Activated T-cell treated with anti-CD3 and anti-CD28 coated beads, Interleukin-2, amount 50 U/mL, for 4 hours (primary cell): ENCODE measurements around the gene CDIPT. TPM values are rescaled to one million over a fixed set of nuclear protein-coding genes. Genes with fewer than 3 reads are reported as not detected.
"Not testable (repeated sequence)": the region's sequence is repeated elsewhere in the genome, so short reads cannot be mapped to it uniquely, and the experiment has no call there.

ENCODE experiments used
- ATAC-seq, 2 donors: fragments of 200-7000 bp; cut with Tn5 transposase; one replicate each; pipeline ENCODE4 v1.10.0; 2021
- DNase-seq: peaks from one replicate; pipeline ENCODE4 v3.0.0-alpha.2; 2020
- H3K27me3 Mint-ChIP-seq: one replicate; pipeline ENCODE4 v1.8.0; 2021; ENCODE audit warnings: low read depth, mixed read lengths
- H3K36me3 Mint-ChIP-seq: one replicate; pipeline ENCODE4 v1.8.0; 2022; ENCODE audit warnings: mixed read lengths; ENCODE audit not compliant: insufficient read depth
- H3K4me1 Mint-ChIP-seq: one replicate; pipeline ENCODE4 v1.8.0; 2021; ENCODE audit warnings: low read depth, mixed read lengths
- H3K4me3 Mint-ChIP-seq: one replicate; pipeline ENCODE4 v1.8.0; 2021; ENCODE audit warnings: mild to moderate bottlenecking, moderate library complexity, mixed read lengths
- H3K9me3 Mint-ChIP-seq: one replicate; pipeline ENCODE4 v1.8.0; 2021; ENCODE audit warnings: mixed read lengths
- total RNA-seq, 3 donors: library from RNA; stranded (reverse); gene quantifications; one replicate each; pipeline ENCODE4 v1.2.1, GENCODE V29; 2021

Gene CDIPT
- total RNA-seq, 3 donors from 2014 or later = 56.7 to 61.0 (median 59.7) TPM

GRCh38 chr16:29839822-29840221, 23.2 kb downstream of the CDIPT start:
- Mint-ChIP-seq H3K4me1 (no peaks in the 10 kb centered on the region), H3K27me3 (no peaks in the 10 kb centered on the region), H3K9me3 (no peaks in the 10 kb centered on the region), H3K4me3 (no peak overlapping the region), H3K36me3 (peaks cover 26% of the 10 kb centered on the region)
- no peak for ATAC-seq
- no peak for DNase-seq

- Mint-ChIP-seq H3K4me3 (no peak overlapping the region), H3K36me3 (peaks cover 29% of the 10 kb centered on the region), H3K27me3 (no peaks in the 10 kb centered on the region), H3K9me3 (no peaks in the 10 kb centered on the region), H3K4me1 (peaks cover 1% of the 10 kb centered on the region)
- DNase-seq (no peak), ATAC-seq (no peak)
Measured at GRCh38 chr16:29837841-29838240, 25.2 kb downstream of the CDIPT start.

- peaks cover 4% of the 10 kb centered on the region for H3K4me1 Mint-ChIP-seq
- H3K9me3 Mint-ChIP-seq = no peaks in the 10 kb centered on the region
- no peak overlapping the region for H3K4me3 Mint-ChIP-seq
- DNase-seq (no peak), ATAC-seq (no peak)
- no peaks in the 10 kb centered on the region for H3K27me3 Mint-ChIP-seq
- H3K36me3 Mint-ChIP-seq = peaks cover 27% of the 10 kb centered on the region
Measured at GRCh38 chr16:29836623-29837022, 26.4 kb downstream of the CDIPT start.

DNA sequence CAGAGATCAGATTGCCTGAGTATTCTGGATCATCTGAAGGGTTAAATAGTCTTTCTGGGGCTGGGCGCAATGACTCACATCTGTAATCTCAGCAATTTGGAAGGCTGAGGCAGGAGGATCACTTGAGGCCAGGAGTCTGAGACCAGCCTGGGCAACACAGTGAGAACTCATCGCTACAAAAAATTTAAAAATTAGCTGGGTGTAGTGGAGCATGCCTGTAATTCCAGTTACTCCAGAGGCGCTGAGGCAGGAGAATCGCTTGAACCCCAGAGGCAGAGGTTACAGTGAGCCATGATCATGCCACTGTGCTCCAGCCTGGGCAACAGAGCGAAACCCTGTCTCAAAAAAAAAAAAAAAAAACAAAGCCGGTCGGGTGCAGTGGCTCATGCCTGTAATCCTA, 27.1 kb downstream of the CDIPT start:
- no peak for DNase-seq
- Mint-ChIP-seq H3K4me1 (peaks cover 6% of the 10 kb centered on the region), H3K27me3 (no peaks in the 10 kb centered on the region), H3K4me3 (no peak overlapping the region), H3K9me3 (no peaks in the 10 kb centered on the region), H3K36me3 (peaks cover 25% of the 10 kb centered on the region)
- ATAC-seq = no peak

DNA sequence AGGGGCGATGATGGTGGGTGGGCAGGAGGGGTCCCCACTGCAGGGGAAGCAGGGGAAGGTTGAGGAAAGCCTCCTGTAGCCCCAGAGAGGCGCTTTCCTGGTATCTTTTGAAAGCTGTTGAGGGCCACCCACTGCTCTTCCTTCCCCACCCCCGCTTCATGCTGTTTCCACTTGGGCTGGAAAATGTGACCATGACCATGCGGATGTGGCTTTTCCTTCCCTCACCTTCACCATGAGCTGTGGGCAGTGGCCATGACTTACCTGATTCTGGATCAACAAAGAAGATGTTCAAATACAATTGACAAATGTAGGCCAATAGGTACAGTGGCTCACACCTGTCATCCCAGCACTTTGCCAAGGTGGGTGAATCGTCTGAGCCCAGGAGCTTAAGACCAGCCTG, 28.9 kb downstream of the CDIPT start:
- peaks cover 17% of the 10 kb centered on the region for H3K4me1 Mint-ChIP-seq
- H3K36me3 Mint-ChIP-seq = peaks cover 22% of the 10 kb centered on the region
- no peaks in the 10 kb centered on the region for H3K27me3 Mint-ChIP-seq
- DNase-seq (no peak), ATAC-seq (no peak)
- no peaks in the 10 kb centered on the region for H3K9me3 Mint-ChIP-seq
- no peak overlapping the region for H3K4me3 Mint-ChIP-seq

DNA sequence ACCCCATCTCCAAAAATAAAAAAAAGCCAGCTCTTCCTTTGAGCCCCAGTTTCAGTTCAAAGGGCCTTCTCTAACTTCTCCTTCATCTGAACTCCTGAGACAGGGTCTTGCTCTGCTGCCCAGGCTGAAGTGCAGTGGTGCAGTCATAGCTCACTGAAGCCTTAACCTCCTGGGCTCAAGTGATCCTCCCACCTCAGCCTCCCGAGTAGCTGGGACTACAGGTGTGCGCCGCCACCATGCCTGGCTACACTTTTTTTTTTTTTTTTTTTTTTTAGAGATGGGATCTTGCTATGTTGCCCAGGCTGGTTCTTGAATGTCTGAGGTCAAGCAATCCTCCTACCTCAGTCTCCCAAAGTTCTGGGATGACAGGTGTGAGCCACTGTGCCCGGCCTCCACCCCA, 29.8 kb downstream of the CDIPT start:
- Mint-ChIP-seq H3K36me3 (peaks cover 22% of the 10 kb centered on the region), H3K4me1 (peaks cover 22% of the 10 kb centered on the region)
- not testable (repeated sequence) for H3K4me3 Mint-ChIP-seq, ATAC-seq, DNase-seq, H3K27me3 Mint-ChIP-seq, H3K9me3 Mint-ChIP-seq

GRCh38 chr16:29831490-29831889, 31.5 kb downstream of the CDIPT start:
- Mint-ChIP-seq H3K27me3 (no peaks in the 10 kb centered on the region), H3K9me3 (no peaks in the 10 kb centered on the region), H3K36me3 (peaks cover 16% of the 10 kb centered on the region), H3K4me3 (no peak overlapping the region), H3K4me1 (peaks cover 37% of the 10 kb centered on the region)
- ATAC-seq (no peak), DNase-seq (no peak)

- Mint-ChIP-seq H3K4me1 (peaks cover 42% of the 10 kb centered on the region), H3K36me3 (peaks cover 15% of the 10 kb centered on the region), H3K4me3 (no peak overlapping the region), H3K9me3 (no peaks in the 10 kb centered on the region), H3K27me3 (no peaks in the 10 kb centered on the region)
- ATAC-seq (no peak), DNase-seq (no peak)
Measured at GRCh38 chr16:29830774-29831173, 32.3 kb downstream of the CDIPT start.

DNA sequence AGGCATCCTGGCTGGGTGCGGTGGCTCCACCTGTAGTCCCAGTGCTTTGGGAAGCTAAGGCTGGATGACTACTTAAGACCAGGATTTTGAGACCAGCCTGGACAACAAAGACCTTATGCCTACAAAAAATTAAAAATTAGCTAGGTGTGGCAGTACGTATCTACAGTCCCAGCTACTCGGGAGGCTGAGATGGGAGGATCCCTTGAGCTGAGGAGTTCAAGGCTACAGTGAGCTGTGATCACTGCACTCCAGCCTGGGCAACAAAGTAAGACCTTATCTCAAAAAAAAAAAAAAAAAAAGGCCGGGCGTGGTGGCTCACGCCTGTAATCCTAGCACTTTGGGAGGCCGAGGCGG, 36.7 kb downstream of the CDIPT start:
- peaks cover 6% of the 10 kb centered on the region for H3K36me3 Mint-ChIP-seq
- peaks cover 73% of the 10 kb centered on the region for H3K4me1 Mint-ChIP-seq
- peak overlapping the region; percentile 73 for H3K4me3 Mint-ChIP-seq
- ATAC-seq = no peak
- DNase-seq = no peak
- no peaks in the 10 kb centered on the region for H3K27me3 Mint-ChIP-seq
- no peaks in the 10 kb centered on the region for H3K9me3 Mint-ChIP-seq

DNA sequence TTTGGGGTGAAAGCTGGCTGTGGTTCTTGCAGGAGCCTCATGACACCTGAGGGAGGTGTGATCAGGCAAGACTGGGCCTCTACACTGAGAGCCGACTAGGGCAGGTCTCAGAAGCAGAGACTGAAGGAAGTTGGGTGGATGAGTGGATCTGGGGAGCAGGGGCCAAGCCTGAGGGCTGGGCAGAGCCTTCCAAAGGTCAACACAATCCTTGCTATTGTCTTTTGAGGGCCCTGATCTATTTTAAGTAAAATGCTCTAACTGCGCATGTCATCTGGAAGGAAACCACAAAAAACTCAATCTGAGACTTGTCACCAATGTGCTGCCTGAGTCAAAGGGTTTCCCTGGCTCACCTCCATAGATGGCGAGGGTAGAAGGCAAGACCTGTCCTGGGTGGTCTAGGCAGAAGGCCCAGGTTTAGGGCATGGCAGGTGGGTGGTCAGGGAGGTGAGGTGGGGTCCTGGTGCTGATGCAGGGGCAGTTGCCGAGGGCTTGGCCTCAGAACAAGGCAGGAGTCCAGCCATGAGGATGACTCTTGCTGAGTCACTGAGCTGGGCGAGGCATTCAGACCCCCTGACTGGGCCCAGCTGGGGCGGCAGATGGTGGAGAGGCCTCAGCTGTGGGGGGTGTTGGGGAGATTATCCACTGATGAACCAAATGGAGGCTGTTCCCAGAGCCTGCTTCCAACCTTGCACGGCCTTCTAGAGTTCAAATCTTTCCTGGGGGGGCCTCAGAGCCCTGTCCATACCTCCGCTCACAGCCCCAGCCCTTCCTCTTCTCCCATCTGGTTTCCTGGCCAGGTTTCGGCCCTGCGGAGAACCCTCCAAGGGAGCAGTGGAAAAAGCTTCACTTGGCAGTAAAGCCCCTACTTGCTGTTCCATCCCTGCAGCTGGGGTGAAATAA, 37.6 kb downstream of the CDIPT start:
- ATAC-seq (peak; percentile 57 to 59), DNase-seq (no peak)
- H3K27me3 Mint-ChIP-seq = no peaks in the 10 kb centered on the region
- H3K36me3 Mint-ChIP-seq = peaks cover 2% of the 10 kb centered on the region
- peaks cover 78% of the 10 kb centered on the region for H3K4me1 Mint-ChIP-seq
- no peaks in the 10 kb centered on the region for H3K9me3 Mint-ChIP-seq
- peak overlapping the region; percentile 56 for H3K4me3 Mint-ChIP-seq

GRCh38 chr16:29824589-29825144, 38.4 kb downstream of the CDIPT start:
- peaks cover 78% of the 10 kb centered on the region for H3K4me1 Mint-ChIP-seq
- peaks cover 5% of the 10 kb centered on the region for H3K36me3 Mint-ChIP-seq
- H3K27me3 Mint-ChIP-seq = no peaks in the 10 kb centered on the region
- ATAC-seq (no peak), DNase-seq (no peak)
- no peaks in the 10 kb centered on the region for H3K9me3 Mint-ChIP-seq
- H3K4me3 Mint-ChIP-seq = peak overlapping the region; percentile 56

DNA sequence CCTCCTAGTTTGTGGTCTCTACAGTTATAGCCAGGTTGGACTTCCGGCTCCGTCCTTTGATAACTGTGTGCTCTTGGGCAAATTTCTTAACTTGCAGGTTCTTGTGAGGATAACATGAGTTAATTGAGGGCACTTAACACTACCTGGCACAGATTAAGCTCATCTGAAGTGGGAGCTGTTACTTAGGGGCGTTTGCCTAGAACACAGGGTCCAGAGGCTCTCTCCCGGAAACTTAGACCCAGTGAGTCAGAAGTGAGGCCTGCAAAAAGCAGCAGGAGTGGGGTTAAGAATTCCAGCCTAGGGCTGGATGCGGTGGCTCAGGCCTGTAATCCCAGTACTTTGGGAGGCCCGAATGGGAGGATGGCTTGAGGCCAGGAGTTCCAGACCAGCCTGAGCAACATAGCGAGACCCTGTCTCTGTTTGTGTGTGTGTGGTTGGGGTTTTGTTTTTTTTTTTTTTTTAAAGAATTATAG, 41.3 kb downstream of the CDIPT start:
- Mint-ChIP-seq H3K4me3 (peak overlapping the region; percentile 91), H3K9me3 (no peaks in the 10 kb centered on the region), H3K27me3 (no peaks in the 10 kb centered on the region), H3K4me1 (peaks cover 80% of the 10 kb centered on the region), H3K36me3 (peaks cover 19% of the 10 kb centered on the region)
- ATAC-seq = no peak
- no peak for DNase-seq

- peak; percentile 31 for DNase-seq
- peak overlapping the region; percentile 91 for H3K4me3 Mint-ChIP-seq
- H3K4me1 Mint-ChIP-seq = peaks cover 75% of the 10 kb centered on the region
- peak in 1 of 2 donors; percentile 2 for ATAC-seq
- no peaks in the 10 kb centered on the region for H3K27me3 Mint-ChIP-seq
- H3K36me3 Mint-ChIP-seq = peaks cover 19% of the 10 kb centered on the region
- H3K9me3 Mint-ChIP-seq = no peaks in the 10 kb centered on the region
Measured at GRCh38 chr16:29820730-29821642, 42.0 kb downstream of the CDIPT start.

DNA sequence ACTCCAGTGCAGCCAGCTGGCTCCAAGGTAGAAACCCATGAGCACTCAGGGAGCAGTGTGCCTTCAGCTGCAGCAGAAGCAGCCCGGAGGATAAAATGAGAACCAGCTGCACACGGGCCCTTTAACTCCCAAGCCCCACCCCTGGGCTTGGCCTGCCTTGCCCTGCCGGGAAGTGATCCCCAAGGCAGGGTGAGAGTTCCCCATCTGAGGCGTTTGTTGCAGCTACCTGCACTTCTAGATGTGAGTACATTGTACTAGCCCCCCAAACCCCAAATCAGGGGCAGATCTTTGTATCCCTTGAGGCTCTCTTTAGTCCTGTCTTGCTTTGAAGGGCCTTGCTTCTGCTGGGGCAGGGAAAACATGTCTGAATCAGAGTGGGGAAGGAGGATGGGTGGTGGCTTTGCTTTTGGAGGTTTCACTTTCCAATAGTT, 42.7 kb downstream of the CDIPT start, which contains the start of gene MVP:
MVP (plus strand) TSS at position 192 of the 431 bp plus-strand sequence. CDS start 10,088 bp downstream, outside the sequence.
- Mint-ChIP-seq H3K27me3 (no peaks in the 10 kb centered on the region), H3K36me3 (peaks cover 19% of the 10 kb centered on the region), H3K4me3 (peak within 1 kb of the TSS; percentile 91), H3K4me1 (peaks cover 73% of the 10 kb centered on the region), H3K9me3 (no peaks in the 10 kb centered on the region)
- peak; percentile 9 to 10 for ATAC-seq
- peak; percentile 42 for DNase-seq
